GM23248 (cell line): ENCODE results near the gene KRTAP10-8.

Source experiments
- EZH2 ChIP-seq: fragments of 200-600 bp; sonication (generic); IDR thresholded peaks from 2 replicates; pipeline ENCODE4 v1.6.1; 2018; ENCODE audit warnings: antibody characterized with exemption, mild to moderate bottlenecking; ENCODE audit not compliant: insufficient read depth, poor library complexity, severe bottlenecking
- EZH2phosphoT487 ChIP-seq: fragments of 200-600 bp; sonication (generic); IDR thresholded peaks from 2 replicates; pipeline ENCODE4 v1.6.1; 2018; ENCODE audit warnings: antibody characterized with exemption, moderate library complexity, mild to moderate bottlenecking, low read depth; ENCODE audit not compliant: insufficient read depth

GRCh38 chr21:44613386-44614155, 1.7 kb downstream of the KRTAP10-8 start:
- TF ChIP-seq EZH2: no peak
- no peak for TF ChIP-seq EZH2phosphoT487
